ENCODE measurements around the gene CCDC40. TPM values are rescaled to one million over a fixed set of nuclear protein-coding genes. Genes with fewer than 3 reads are reported as not detected.
A peak's percentile ranks its signal among the peaks of the same experiment; 100 is the strongest.

The CCDC40 gene
- total RNA-seq, 1 donor from 2014 or later: 7.7 TPM

DNA sequence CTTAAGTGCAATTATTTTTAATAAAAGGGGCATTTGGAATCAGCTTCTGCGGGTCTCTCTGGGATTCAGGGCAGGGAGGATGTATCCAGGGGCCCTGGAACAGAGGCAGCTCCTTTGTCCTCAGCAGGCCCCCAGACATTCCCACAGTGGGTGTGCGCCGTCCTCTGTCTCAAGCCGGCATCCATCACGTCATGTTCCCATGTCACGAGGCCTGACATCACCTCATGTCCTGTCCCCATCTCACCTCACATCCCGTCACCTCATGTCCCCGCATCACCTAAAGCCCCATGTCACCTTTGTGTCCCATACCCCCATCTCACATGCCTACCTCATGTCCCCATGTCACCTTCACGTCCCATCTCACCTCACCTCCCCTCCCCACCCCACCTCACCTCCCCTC, 83.4 kb downstream of the CCDC40 start:
- TF ChIP-seq EZH2phosphoT487 (IDR thresholded peaks at IDR 0.05): no peak
- no peak for TF ChIP-seq EZH2 (IDR thresholded peaks at IDR 0.05)
- TF ChIP-seq, protein P1, sequence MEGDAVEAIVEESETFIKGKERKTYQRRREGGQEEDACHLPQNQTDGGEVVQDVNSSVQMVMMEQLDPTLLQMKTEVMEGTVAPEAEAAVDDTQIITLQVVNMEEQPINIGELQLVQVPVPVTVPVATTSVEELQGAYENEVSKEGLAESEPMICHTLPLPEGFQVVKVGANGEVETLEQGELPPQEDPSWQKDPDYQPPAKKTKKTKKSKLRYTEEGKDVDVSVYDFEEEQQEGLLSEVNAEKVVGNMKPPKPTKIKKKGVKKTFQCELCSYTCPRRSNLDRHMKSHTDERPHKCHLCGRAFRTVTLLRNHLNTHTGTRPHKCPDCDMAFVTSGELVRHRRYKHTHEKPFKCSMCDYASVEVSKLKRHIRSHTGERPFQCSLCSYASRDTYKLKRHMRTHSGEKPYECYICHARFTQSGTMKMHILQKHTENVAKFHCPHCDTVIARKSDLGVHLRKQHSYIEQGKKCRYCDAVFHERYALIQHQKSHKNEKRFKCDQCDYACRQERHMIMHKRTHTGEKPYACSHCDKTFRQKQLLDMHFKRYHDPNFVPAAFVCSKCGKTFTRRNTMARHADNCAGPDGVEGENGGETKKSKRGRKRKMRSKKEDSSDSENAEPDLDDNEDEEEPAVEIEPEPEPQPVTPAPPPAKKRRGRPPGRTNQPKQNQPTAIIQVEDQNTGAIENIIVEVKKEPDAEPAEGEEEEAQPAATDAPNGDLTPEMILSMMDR (IDR thresholded peaks at IDR 0.05): no peak
- H3K27me3 Mint-ChIP-seq (ENCODE audit: insufficient read depth, low read depth): no peaks in the 10 kb centered on the region
- Histone ChIP-seq H3K4me3 (no peak overlapping the region), H3K4me2 (no peak overlapping the region), H4K20me1 (ENCODE audit: low read depth) (no peaks in the 10 kb centered on the region), H3F3A (ENCODE audit: low read depth) (peaks cover 8% of the 10 kb centered on the region), H2AFZ (replicated peaks) (no peak overlapping the region), H3K79me2 (ENCODE audit: low read depth) (no peaks in the 10 kb centered on the region), H3K9ac (no peak overlapping the region), H3K27ac (no peak overlapping the region), H3K36me3 (no peaks in the 10 kb centered on the region), H3K4me1 (peaks cover 11% of the 10 kb centered on the region), H3K27me3 (no peaks in the 10 kb centered on the region), H3K9me3 (ENCODE audit: low read depth) (no peaks in the 10 kb centered on the region)
- H3K4me3 Mint-ChIP-seq: no peak overlapping the region
- peaks cover 23% of the 10 kb centered on the region for H3K4me1 Mint-ChIP-seq
- DNase-seq (ENCODE audit: low spot score): no peak
- peaks cover 3% of the 10 kb centered on the region for H3K9me3 Mint-ChIP-seq
- H3K27ac Mint-ChIP-seq: no peak overlapping the region
- peaks cover 8% of the 10 kb centered on the region for H3K36me3 Mint-ChIP-seq

DNA sequence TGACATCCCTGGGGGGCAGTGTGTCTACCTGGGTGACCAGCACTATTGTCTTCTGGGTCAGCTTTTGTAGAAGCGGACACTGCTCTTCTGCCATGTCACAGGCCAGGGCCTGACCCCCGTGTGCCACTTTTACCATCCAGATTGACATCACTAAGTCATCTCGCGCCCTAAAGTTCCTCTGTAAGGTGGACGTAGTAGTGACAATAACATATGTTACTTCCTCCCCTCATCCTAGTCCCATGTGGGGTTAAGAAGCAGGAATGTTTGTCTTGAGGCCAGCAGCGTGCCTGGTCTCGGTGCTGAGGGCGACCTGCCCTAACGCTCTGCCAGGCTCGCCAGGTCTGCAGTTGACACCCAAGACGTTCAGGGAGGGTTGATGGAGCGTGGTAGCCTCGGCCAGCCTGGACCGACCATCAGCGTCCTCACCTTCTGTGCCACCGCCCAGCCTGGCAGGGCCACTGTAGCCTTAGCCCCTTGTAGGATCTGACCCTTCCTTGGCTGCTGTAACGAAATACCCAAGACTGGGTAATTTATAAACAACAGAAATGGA, 85.7 kb downstream of the CCDC40 start:
- TF ChIP-seq EZH2phosphoT487 (IDR thresholded peaks at IDR 0.05): no peak
- TF ChIP-seq, protein P1 (IDR thresholded peaks at IDR 0.05): no peak
- TF ChIP-seq EZH2 (IDR thresholded peaks at IDR 0.05): no peak
- H3K27ac Mint-ChIP-seq: no peak overlapping the region

DNA sequence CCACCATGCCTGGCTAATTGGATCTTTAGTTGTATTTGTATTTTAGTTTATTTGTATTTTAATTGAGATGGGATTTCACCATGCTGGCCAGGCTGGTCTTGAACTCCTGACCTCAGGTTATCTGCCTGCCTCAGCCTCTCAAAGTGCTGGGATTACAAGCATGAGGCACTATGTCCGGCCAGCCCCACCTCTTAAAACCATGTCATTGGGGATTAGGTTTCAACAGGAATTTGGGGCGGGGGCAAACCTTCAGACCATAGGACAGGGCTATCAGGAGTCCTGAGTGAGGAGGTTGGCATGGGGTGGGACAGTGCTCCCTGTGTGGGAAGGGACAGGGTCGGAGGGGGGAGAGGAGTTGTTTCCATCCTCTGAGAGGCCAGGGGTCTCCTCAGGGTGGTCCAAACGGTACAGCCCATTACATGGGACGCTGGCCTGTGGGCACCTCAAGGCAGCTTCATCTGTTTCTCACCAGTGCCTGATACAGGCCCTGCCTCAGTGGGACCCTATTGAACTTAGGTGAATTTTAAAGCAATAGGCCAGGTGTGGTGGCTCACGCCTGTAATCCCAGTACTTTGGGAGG, 86.6 kb downstream of the CCDC40 start:
- no peak overlapping the region for H3K4me3 ChIP-seq
- H3K27me3 Mint-ChIP-seq (ENCODE audit: insufficient read depth, low read depth): peaks cover 6% of the 10 kb centered on the region
- peaks cover 11% of the 10 kb centered on the region for H3K4me1 ChIP-seq
- peaks cover 8% of the 10 kb centered on the region for H3F3A ChIP-seq (ENCODE audit: low read depth)
- H3K27ac Mint-ChIP-seq: peak overlapping the region; percentile 37
- H3K27me3 ChIP-seq: no peaks in the 10 kb centered on the region
- no peaks in the 10 kb centered on the region for H3K79me2 ChIP-seq (ENCODE audit: low read depth)
- H3K9me3 Mint-ChIP-seq: no peaks in the 10 kb centered on the region
- no peak overlapping the region for H3K9ac ChIP-seq
- no peak overlapping the region for H3K4me2 ChIP-seq
- H3K4me3 Mint-ChIP-seq: no peak overlapping the region
- no peaks in the 10 kb centered on the region for H3K36me3 Mint-ChIP-seq
- H3K27ac ChIP-seq: no peak overlapping the region
- DNase-seq (ENCODE audit: low spot score): no peak
- H3K4me1 Mint-ChIP-seq: peaks cover 15% of the 10 kb centered on the region
- no peak overlapping the region for H2AFZ ChIP-seq (replicated peaks)
- H3K9me3 ChIP-seq (ENCODE audit: low read depth): no peaks in the 10 kb centered on the region
- no peaks in the 10 kb centered on the region for H3K36me3 ChIP-seq
- H4K20me1 ChIP-seq (ENCODE audit: low read depth): no peaks in the 10 kb centered on the region
- TF ChIP-seq, protein P1 (IDR thresholded peaks at IDR 0.05): no peak
- TF ChIP-seq EZH2 (IDR thresholded peaks at IDR 0.05): no peak
- no peak for TF ChIP-seq EZH2phosphoT487 (IDR thresholded peaks at IDR 0.05)

More for the DNA sequence above, 85.7 kb downstream of the CCDC40 start:
- Mint-ChIP-seq H3K4me1 (peaks cover 15% of the 10 kb centered on the region), H3K36me3 (no peaks in the 10 kb centered on the region), H3K27me3 (ENCODE audit: insufficient read depth, low read depth) (peaks cover 6% of the 10 kb centered on the region), H3K9me3 (no peaks in the 10 kb centered on the region), H3K4me3 (peak overlapping the region; percentile 13)
- no peaks in the 10 kb centered on the region for H3K36me3 ChIP-seq
- no peaks in the 10 kb centered on the region for H4K20me1 ChIP-seq (ENCODE audit: low read depth)
- no peak overlapping the region for H3K4me3 ChIP-seq
- H3F3A ChIP-seq (ENCODE audit: low read depth): peaks cover 8% of the 10 kb centered on the region
- H3K9ac ChIP-seq: no peak overlapping the region
- DNase-seq (ENCODE audit: low spot score): no peak
- H3K4me1 ChIP-seq: peaks cover 11% of the 10 kb centered on the region
- no peaks in the 10 kb centered on the region for H3K27me3 ChIP-seq
- no peak overlapping the region for H2AFZ ChIP-seq (replicated peaks)
- no peaks in the 10 kb centered on the region for H3K79me2 ChIP-seq (ENCODE audit: low read depth)
- no peaks in the 10 kb centered on the region for H3K9me3 ChIP-seq (ENCODE audit: low read depth)
- no peak overlapping the region for H3K27ac ChIP-seq
- H3K4me2 ChIP-seq: no peak overlapping the region
